DND-41 (cell line): ENCODE results near the gene LRRC9.
"Not testable (repeated sequence)": the region's sequence is repeated elsewhere in the genome, so short reads cannot be mapped to it uniquely, and the experiment has no call there.

ENCODE experiments used
- ATAC-seq: fragments of 200-7000 bp; cut with Tn5 transposase; 3 replicates; pipeline ENCODE4 v1.9.1; 2021; ENCODE audit warnings: low read depth; ENCODE audit not compliant: insufficient read depth
- DNase-seq: peaks from one replicate; pipeline ENCODE4 v3.0.0-alpha.2; 2020
- H2AFZ ChIP-seq: 2 replicates; pipeline ENCODE4 v1.6.0; 2012; ENCODE audit warnings: low read depth, low read length
- H3K27ac ChIP-seq: 2 replicates; pipeline ENCODE4 v1.5.1; 2012; ENCODE audit warnings: low read length, inconsistent platforms
- H3K27me3 ChIP-seq: fragments of 200-600 bp; sonication (generic); 2 replicates; pipeline ENCODE4 v1.6.0; 2012; ENCODE audit warnings: low read length, mild to moderate bottlenecking, inconsistent platforms; ENCODE audit not compliant: insufficient read depth, poor library complexity
- H3K36me3 ChIP-seq: 2 replicates; pipeline ENCODE4 v1.5.1; 2012; ENCODE audit warnings: low read length, inconsistent platforms; ENCODE audit not compliant: insufficient read depth
- H3K4me1 ChIP-seq: 2 replicates; pipeline ENCODE4 v1.5.1; 2012; ENCODE audit warnings: mild to moderate bottlenecking, low read length; ENCODE audit not compliant: insufficient read depth
- H3K4me2 ChIP-seq: 2 replicates; pipeline ENCODE4 v1.6.0; 2012; ENCODE audit warnings: mild to moderate bottlenecking, moderate library complexity, low read length, inconsistent platforms; ENCODE audit not compliant: insufficient read depth
- H3K4me3 ChIP-seq, 2 experiments: fragments of 200-600 bp in 1 of 2; shearing (Covaris generic) in 1 of 2; 2 replicates each; pipeline ENCODE4 v1.5.1; 2012 to 2016; ENCODE audit warnings: inconsistent platforms in 2 of 2, low read length in 2 of 2, mild to moderate bottlenecking in 2 of 2, low read depth in 1 of 2, moderate library complexity in 1 of 2
- H3K79me2 ChIP-seq: 2 replicates; pipeline ENCODE4 v1.6.0; 2012; ENCODE audit warnings: low read length, inconsistent platforms; ENCODE audit not compliant: insufficient read depth
- H3K9ac ChIP-seq: 2 replicates; pipeline ENCODE4 v1.6.0; 2012; ENCODE audit warnings: low read depth, mild to moderate bottlenecking, inconsistent platforms, low read length, moderate library complexity
- H3K9me3 ChIP-seq: 2 replicates; pipeline ENCODE4 v1.5.1; 2012; ENCODE audit warnings: low read length, moderate library complexity, mild to moderate bottlenecking, inconsistent platforms; ENCODE audit not compliant: insufficient read depth, severe bottlenecking
- H4K20me1 ChIP-seq: 2 replicates; pipeline ENCODE4 v1.6.0; 2012; ENCODE audit warnings: low read length; ENCODE audit not compliant: insufficient read depth
- CTCF ChIP-seq: IDR thresholded peaks from 2 replicates; pipeline ENCODE4 v1.5.1; 2012; ENCODE audit warnings: borderline replicate concordance, low read length, moderate library complexity, mild to moderate bottlenecking; ENCODE audit not compliant: poor library complexity, severe bottlenecking; ENCODE audit errors: extremely low read depth
- EZH2 ChIP-seq: IDR thresholded peaks from 3 replicates; pipeline ENCODE4 v1.6.1; 2012; ENCODE audit warnings: borderline replicate concordance, low read depth, mild to moderate bottlenecking, moderate library complexity, low read length, inconsistent platforms; ENCODE audit not compliant: severe bottlenecking

LRRC9 gene

GRCh38 chr14:59926534-59926933 lies 6.6 kb downstream of the LRRC9 start:
- Histone ChIP-seq H2AFZ (no peak overlapping the region), H3K79me2 (no peaks in the 10 kb centered on the region), H3K4me3 (no peak overlapping the region), H4K20me1 (no peaks in the 10 kb centered on the region), H3K9me3 (no peaks in the 10 kb centered on the region), H3K27me3 (no peaks in the 10 kb centered on the region), H3K36me3 (no peaks in the 10 kb centered on the region), H3K4me2 (no peak overlapping the region), H3K27ac (no peak overlapping the region), H3K9ac (no peak overlapping the region), H3K4me1 (no peaks in the 10 kb centered on the region)
- no peak for DNase-seq
- TF ChIP-seq EZH2 (no peak), CTCF (no peak)
- no peak for ATAC-seq

GRCh38 chr14:59931237-59931636 lies 11.3 kb downstream of the LRRC9 start:
- Histone ChIP-seq H3K4me2 (no peak overlapping the region), H3K4me3 (no peak overlapping the region), H3K9me3 (no peaks in the 10 kb centered on the region), H3K9ac (no peak overlapping the region), H3K27me3 (peaks cover 2% of the 10 kb centered on the region), H3K79me2 (no peaks in the 10 kb centered on the region), H3K4me1 (no peaks in the 10 kb centered on the region), H3K27ac (no peak overlapping the region), H3K36me3 (no peaks in the 10 kb centered on the region), H2AFZ (no peak overlapping the region), H4K20me1 (no peaks in the 10 kb centered on the region)
- DNase-seq (no peak), ATAC-seq (no peak)
- TF ChIP-seq CTCF (no peak), EZH2 (no peak)

- H3K4me2 ChIP-seq: no peak overlapping the region
- H4K20me1 ChIP-seq: no peaks in the 10 kb centered on the region
- H3K9me3 ChIP-seq: no peaks in the 10 kb centered on the region
- H2AFZ ChIP-seq: no peak overlapping the region
- no peaks in the 10 kb centered on the region for H3K36me3 ChIP-seq
- no peak overlapping the region for H3K4me3 ChIP-seq
- H3K4me1 ChIP-seq: no peaks in the 10 kb centered on the region
- no peak for DNase-seq
- TF ChIP-seq CTCF (no peak), EZH2 (no peak)
- peaks cover 2% of the 10 kb centered on the region for H3K27me3 ChIP-seq
- H3K79me2 ChIP-seq: no peaks in the 10 kb centered on the region
- no peak overlapping the region for H3K27ac ChIP-seq
- no peak for ATAC-seq
- H3K9ac ChIP-seq: no peak overlapping the region
These were observed 16.2 kb downstream of the LRRC9 start for GRCh38 chr14:59936145-59936544.

GRCh38 chr14:59939828-59940227 lies 19.9 kb downstream of the LRRC9 start:
- no peak for TF ChIP-seq EZH2
- no peak for TF ChIP-seq CTCF
- H2AFZ ChIP-seq: no peak overlapping the region
- H3K36me3 ChIP-seq: no peaks in the 10 kb centered on the region
- no peak overlapping the region for H3K27ac ChIP-seq
- H3K4me2 ChIP-seq: no peak overlapping the region
- no peaks in the 10 kb centered on the region for H3K9me3 ChIP-seq
- H4K20me1 ChIP-seq: no peaks in the 10 kb centered on the region
- H3K4me1 ChIP-seq: no peaks in the 10 kb centered on the region
- H3K27me3 ChIP-seq: peaks cover 7% of the 10 kb centered on the region
- H3K9ac ChIP-seq: no peak overlapping the region
- ATAC-seq (no peak), DNase-seq (no peak)
- no peak overlapping the region for H3K4me3 ChIP-seq
- no peaks in the 10 kb centered on the region for H3K79me2 ChIP-seq

GRCh38 chr14:59942296-59942862 lies 22.4 kb downstream of the LRRC9 start:
- H3K27ac ChIP-seq, H3K9ac ChIP-seq, H3K4me3 ChIP-seq, H3K4me1 ChIP-seq, H3K9me3 ChIP-seq, H2AFZ ChIP-seq, ATAC-seq, DNase-seq, H3K79me2 ChIP-seq, H3K27me3 ChIP-seq, H3K4me2 ChIP-seq, H4K20me1 ChIP-seq, H3K36me3 ChIP-seq: not testable (repeated sequence)
